GM19043 (cell line): ENCODE results near the gene RPS2.
"Not testable (repeated sequence)": the region's sequence is repeated elsewhere in the genome, so short reads cannot be mapped to it uniquely, and the experiment has no call there.

ENCODE experiments used
- ATAC-seq: cut with Tn5 transposase; IDR thresholded peaks from one replicate; pipeline ENCODE4 v1.9.1; 2021; ENCODE audit warnings: low read depth; ENCODE audit not compliant: unreplicated experiment

RPS2 gene

DNA sequence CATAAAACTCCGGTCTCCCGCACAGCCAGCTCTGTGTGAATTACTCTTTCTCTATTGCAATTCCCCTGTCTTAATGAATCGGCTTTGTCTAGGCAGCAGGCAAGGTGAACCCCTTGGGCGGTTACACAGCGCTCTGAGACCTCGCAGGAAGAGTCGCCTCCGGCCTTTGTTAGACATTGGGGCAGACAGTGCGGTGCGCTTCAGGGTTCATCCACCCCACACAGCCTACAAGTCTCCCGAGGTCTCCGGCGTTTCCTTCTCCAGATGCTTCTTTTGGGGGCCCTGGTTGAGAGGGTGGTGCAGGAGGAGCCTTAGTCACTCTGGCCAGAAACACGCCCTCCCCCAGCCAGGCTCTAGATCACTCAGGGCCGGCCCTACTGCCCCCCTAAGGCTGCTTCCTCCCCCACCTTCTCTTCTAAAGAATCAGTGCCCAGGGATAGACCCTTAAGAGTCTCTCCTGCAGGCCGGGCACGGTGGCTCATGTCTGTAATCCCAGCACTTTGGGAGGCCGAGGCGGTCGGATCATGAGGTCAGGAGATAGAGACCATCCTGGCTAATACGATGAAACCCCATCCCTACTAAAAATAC is 19.9 kb downstream of the RPS2 start:
- ATAC-seq: no peak

GRCh38 chr16:1942810-1943726 is 21.6 kb downstream of the RPS2 start, which contains the start of gene MSRB1:
TSS of gene MSRB1 (minus strand) at chr16:1943199. CDS start at chr16:1943156, 43 bp downstream.
- ATAC-seq: peak; percentile 88

DNA sequence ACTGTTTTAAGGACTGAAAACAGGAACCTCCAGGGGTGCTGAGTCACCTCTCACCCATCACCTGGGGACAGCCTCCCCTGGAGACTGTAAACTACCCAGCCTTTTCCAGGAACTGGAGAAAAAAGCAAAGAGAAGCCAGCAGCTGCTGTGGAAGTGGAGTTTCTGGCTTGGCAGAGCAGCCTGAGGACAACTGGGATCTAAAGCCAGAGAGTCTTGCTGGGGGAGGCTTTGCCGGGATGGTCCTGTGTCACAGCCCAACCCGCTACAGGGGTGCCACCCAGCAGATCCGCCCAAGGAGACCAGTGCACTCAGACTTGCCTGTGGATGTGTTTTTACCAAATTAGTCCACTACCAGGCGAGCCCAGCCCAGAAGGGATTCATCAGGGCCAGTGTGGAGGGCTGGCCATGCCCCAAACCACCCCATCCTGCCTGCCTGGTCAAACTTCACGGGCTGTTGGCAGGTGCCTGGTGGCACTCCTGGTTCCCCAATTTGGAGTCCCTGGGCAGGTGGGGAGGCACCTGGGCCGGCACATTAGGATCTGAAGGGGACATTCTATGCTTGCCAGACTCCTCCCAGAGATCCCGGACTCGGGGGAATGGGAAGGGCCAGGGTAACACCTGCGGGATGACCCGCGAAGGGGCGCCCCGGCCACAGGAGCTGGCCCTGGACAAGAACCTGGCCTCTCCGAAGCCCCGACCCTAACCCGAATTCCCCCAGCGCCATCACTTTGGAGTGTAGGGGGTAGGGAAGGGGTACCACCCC is 22.4 kb downstream of the RPS2 start:
- no peak for ATAC-seq

GRCh38 chr16:1941162-1942046 is 23.2 kb downstream of the RPS2 start:
- no peak for ATAC-seq

GRCh38 chr16:1940273-1941161 is 24.1 kb downstream of the RPS2 start:
- ATAC-seq: no peak

DNA sequence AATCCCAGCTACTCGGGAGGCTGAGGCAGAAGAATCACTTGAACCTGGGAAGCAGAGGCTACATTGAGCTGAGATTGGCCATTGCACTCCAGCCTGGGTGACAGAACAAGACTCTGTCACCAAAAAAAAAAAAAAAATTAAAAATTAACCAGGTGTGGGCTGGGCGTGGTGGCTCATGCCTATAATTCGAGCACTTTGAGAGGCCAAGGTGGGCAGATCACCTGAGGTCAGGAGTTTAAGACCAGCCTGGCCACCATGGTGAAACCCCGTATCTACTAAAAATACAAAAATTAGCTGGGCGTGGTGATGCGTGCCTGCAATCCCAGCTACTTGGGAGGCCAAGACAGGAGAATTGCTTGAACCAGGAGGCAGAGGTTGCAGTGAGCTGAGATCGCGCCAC is 24.8 kb downstream of the RPS2 start:
- not testable (repeated sequence) for ATAC-seq

- no peak for ATAC-seq
These were observed 25.7 kb downstream of the RPS2 start for GRCh38 chr16:1938910-1939309.

- no peak for ATAC-seq
These were observed 26.3 kb downstream of the RPS2 start for GRCh38 chr16:1938316-1938715.

GRCh38 chr16:1936945-1937479 is 27.6 kb downstream of the RPS2 start:
- ATAC-seq: no peak

GRCh38 chr16:1933097-1933661 is 31.4 kb downstream of the RPS2 start:
- ATAC-seq: no peak

DNA sequence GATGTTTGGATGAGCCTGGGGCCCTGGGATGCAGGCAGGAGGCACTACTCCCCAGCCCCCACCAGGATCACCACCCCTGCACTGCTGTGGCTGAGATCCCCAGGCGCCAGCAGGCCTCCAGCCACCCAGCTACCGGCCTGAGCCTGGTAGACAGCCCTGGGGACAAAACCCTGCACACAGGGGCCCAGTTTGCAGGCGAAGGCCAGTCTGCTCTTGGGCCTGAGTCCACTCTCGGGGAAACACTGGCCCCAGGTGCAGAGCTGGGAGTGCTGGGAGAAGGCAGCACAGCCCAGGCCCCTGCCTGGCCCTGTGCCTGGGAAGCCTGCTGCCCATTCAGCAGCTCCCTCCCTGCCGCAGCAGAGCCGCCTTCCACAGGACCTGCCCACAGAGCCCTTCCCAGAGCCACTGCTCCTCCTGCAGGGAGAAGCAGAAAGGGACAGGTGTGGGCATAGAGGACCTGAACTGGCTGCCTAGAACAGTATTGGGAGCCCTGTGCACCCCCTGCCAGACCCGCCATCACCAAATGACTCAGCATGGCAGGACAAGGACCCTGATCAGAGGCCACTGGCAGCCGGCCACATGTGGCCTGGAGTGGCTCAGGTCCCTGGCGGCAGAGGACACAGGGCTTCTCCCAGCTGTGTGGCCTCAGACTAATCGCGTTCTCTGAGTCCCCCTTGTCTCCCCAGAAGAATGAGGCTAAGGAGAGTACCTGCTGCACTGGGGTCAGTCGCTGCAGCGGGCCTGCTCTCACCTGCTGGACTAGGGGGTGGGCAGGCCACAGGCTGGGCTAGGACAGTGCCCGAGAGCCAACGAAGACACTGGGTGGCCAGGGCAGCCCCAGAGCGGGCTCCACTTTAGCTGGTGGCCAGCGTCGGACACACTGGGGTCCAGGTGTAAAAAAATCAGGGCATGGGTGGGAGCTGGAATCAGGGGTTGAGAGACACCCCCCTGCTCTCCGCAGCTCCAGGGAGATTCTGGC is 32.3 kb downstream of the RPS2 start:
- ATAC-seq: no peak

DNA sequence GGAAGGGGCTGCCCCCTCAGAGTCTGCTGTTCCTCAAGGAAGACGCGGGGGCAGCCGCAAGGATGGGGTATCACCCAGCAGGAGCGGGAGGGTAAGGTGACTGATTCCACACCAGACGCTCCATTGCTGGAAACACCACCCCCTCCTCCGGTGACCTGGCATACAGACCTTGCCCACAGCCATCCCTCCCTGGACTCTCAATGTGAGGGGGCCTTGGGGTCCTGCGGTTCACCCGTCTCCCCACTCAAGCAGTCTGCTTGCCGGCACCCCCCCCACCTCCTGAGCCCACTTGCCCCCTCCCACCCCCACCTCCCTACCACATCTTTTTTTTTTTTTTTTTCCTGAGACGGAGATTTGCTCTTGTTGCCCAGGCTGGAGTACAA is 34.3 kb downstream of the RPS2 start:
- no peak for ATAC-seq

DNA sequence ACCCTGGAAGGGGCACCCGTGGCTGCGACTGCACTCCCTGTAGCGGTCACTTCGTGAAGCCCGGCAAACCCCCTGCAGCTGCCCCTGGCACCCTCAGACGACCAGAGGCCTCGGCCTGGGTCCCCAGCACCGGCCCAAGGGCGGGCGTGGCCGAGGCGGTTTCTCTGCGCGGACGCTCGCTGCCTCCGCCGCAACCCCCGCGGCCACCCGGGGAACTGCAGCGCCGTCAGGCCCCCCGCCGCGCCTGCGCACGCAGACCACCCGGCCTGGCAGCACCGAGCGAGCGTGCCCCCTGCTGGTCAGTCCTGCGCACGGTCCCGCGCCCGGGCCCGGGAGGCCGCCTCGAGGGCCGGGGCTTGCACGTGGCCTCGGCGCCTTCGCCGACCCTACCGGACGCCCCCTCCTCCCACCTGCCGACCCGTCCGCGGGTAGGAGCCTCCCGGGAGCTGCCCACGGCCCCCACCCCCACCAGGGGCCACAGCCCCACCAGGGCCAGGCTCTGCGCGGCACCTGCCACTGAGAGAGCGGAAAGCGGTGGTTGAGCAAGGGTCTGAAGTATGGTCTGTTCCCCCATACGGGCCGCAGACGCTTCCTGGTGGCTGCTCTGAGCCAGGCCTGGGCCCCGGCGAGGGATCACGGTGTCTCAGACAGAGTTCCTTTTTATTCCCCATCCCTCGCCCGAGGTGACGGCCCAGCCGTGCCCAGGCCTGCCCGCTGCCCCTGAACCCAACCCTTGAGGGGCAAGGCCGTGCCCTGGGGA is 34.9 kb downstream of the RPS2 start:
- ATAC-seq: no peak

- no peak for ATAC-seq
These were observed 35.5 kb downstream of the RPS2 start for GRCh38 chr16:1929105-1929504.

- no peak for ATAC-seq
These were observed 38.4 kb downstream of the RPS2 start for GRCh38 chr16:1926271-1926670.

DNA sequence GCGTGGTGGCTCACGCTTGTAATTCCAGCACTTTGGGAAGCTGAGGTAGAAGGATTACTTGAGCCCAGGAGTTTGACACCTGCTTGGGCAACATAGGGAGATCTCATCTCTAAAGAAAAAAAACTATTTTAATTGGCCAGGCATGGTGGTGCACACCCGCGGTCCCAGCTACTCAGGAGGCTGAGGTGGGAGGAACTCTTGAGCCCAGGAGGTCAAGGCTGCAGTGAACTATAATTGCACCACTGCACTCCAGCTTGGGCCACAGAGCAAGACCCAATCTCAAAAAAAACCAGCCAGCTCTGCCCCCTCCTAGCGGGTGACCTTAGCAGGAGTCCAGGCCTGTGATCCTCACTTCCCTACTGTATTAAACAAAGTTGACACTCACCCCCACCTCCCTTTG is 40.5 kb downstream of the RPS2 start:
- no peak for ATAC-seq
